K562 (cell line): ENCODE data around the gene KAZN. TPM values are rescaled to one million over a fixed set of nuclear protein-coding genes. Genes with fewer than 3 reads are reported as not detected.

Experiments used
- ATAC-seq: fragments of 200-7000 bp; cut with Tn5 transposase; 3 replicates; pipeline ENCODE4 v1.9.1; 2020; ENCODE audit warnings: moderate library complexity
- BruUV-seq: library from RNA; stranded (reverse); fragments of 400-500 nt; replicated peaks from 2 replicates; lab custom pipeline; 2021; lab: Mats Ljungman, UMichigan
- CTCF ChIA-PET: fragments of 300-600 bp; formaldehyde crosslinking; extraction: SDS; loops from one replicate; lab custom pipeline; 2021; ENCODE audit warnings: low intra/inter-chr PET ratio; lab: Yijun Ruan, JAX
- POLR2A ChIA-PET: fragments of 300-600, 350-650 bp; sonication (Branson Sonifier 250); formaldehyde crosslinking; extraction: SDS; loops from one replicate; lab custom pipeline; 2021; ENCODE audit warnings: antibody characterized with exemption, inconsistent platforms; lab: Yijun Ruan, JAX
- DNase-seq, 4 experiments: peaks; one replicate each; pipeline versions ENCODE4 v3.0.0 to v3.0.0-alpha.2; 2011 to 2018; ENCODE audit warnings: low spot score in 3 of 4, mixed read lengths in 3 of 4; ENCODE audit errors: extremely low read depth in 1 of 4
- FAIRE-seq: peaks from 2 replicates; lab custom pipeline; 2011; peaks lifted over from hg19 to GRCh38; lab: Jason Lieb, UNC
- H2AFZ ChIP-seq: 2 replicates; pipeline ENCODE4 v1.6.0; 2011; ENCODE audit warnings: low read depth, low read length, control low read depth, inconsistent platforms
- H3K27ac ChIP-seq: fragments of 200-600 bp; 3 replicates; pipeline ENCODE4 v1.8.0; 2011; ENCODE audit warnings: low read depth, mild to moderate bottlenecking, control low read depth, inconsistent platforms, low read length, moderate library complexity, mixed read lengths; ENCODE audit errors: extremely low read depth
- H3K27me3 ChIP-seq, 2 experiments: fragments of 300-600 bp in 1 of 2; 2 replicates in 1 of 2; 3 replicates in 1 of 2; pipeline versions ENCODE4 v1.6.0 to v1.8.0; 2011; ENCODE audit warnings: inconsistent platforms in 2 of 2, low read length in 2 of 2, mild to moderate bottlenecking in 1 of 2, mixed read lengths in 1 of 2, moderate library complexity in 1 of 2; ENCODE audit not compliant: control insufficient read depth in 2 of 2, insufficient read depth in 2 of 2
- H3K36me3 ChIP-seq: fragments of 300-600 bp; 3 replicates; pipeline ENCODE4 v1.8.0; 2011; ENCODE audit warnings: mild to moderate bottlenecking, low read length, inconsistent platforms; ENCODE audit not compliant: control insufficient read depth, insufficient read depth
- H3K4me1 ChIP-seq, 2 experiments: fragments of 200-600 bp in 1 of 2; replicated peaks in 1 of 2; 2 replicates in 1 of 2; 3 replicates in 1 of 2; pipeline versions ENCODE4 v1.5.1 to v1.8.0; 2011; ENCODE audit warnings: inconsistent platforms in 2 of 2, low read length in 2 of 2, mild to moderate bottlenecking in 1 of 2, mixed read lengths in 1 of 2, moderate library complexity in 1 of 2; ENCODE audit not compliant: control insufficient read depth in 2 of 2, insufficient read depth in 2 of 2
- H3K4me2 ChIP-seq: 2 replicates; pipeline ENCODE4 v1.6.1; 2011; ENCODE audit warnings: low read length, control low read depth, inconsistent platforms, mixed read lengths; ENCODE audit not compliant: insufficient read depth
- H3K4me3 ChIP-seq: fragments of 200-600 bp; sonication (generic), shearing (Covaris generic); 2 replicates; pipeline ENCODE4 v1.5.1; 2016; ENCODE audit warnings: control low read depth, inconsistent platforms
- H3K79me2 ChIP-seq: fragments of 200-600 bp; 3 replicates; pipeline ENCODE4 v1.8.0; 2011; ENCODE audit warnings: low read length, inconsistent platforms; ENCODE audit not compliant: control insufficient read depth, insufficient read depth
- H3K9ac ChIP-seq, 2 experiments: 2 replicates each; pipeline versions ENCODE4 v1.6.0 to v1.6.1; 2011; ENCODE audit warnings: low read depth in 2 of 2, low read length in 2 of 2, control low read depth in 1 of 2, inconsistent platforms in 1 of 2, mild to moderate bottlenecking in 1 of 2, mixed read lengths in 1 of 2; ENCODE audit not compliant: insufficient read depth in 1 of 2
- H3K9me1 ChIP-seq: one replicate; pipeline ENCODE4 v1.6.0; 2011; ENCODE audit warnings: inconsistent platforms, mild to moderate bottlenecking, low read length, moderate library complexity; ENCODE audit not compliant: control insufficient read depth, insufficient read depth
- H3K9me3 ChIP-seq: replicated peaks from 2 replicates; pipeline ENCODE4 v1.5.1; 2011; ENCODE audit warnings: low read depth, low read length, inconsistent platforms; ENCODE audit not compliant: control insufficient read depth, insufficient read depth
- H4K20me1 ChIP-seq: replicated peaks from 2 replicates; pipeline ENCODE4 v1.6.1; 2011; ENCODE audit warnings: low read length, inconsistent platforms, mixed read lengths; ENCODE audit not compliant: control insufficient read depth, insufficient read depth
- CEBPB ChIP-seq: fragments of 450-650 bp; IDR thresholded peaks from 2 replicates; pipeline ENCODE4 v1.6.1; 2016; ENCODE audit warnings: missing genetic modification characterization, missing compliant biosample characterization
- CEBPG ChIP-seq, 3 experiments: fragments of 200-800 bp in 1 of 3; sonication (Bioruptor generic) in 1 of 3; sonication (generic) in 1 of 3; formaldehyde crosslinking in 1 of 3; IDR thresholded peaks in 2 of 3; conservative IDR thresholded peaks in 1 of 3; 2 replicates each; pipeline versions ENCODE4 v1.6.1 to v1.8.0; 2016 to 2022; ENCODE audit warnings: missing compliant biosample characterization in 2 of 3, missing genetic modification characterization in 2 of 3, mild to moderate bottlenecking in 1 of 3, missing genetic modification reagents in 1 of 3
- NRF1 ChIP-seq, 2 experiments: fragments of 450-650 bp; IDR thresholded peaks in 1 of 2; conservative IDR thresholded peaks in 1 of 2; 2 replicates each; pipeline ENCODE4 v1.6.1; 2014; ENCODE audit warnings: mild to moderate bottlenecking in 2 of 2
- ZNF780A ChIP-seq: fragments of 250-450 bp; sonication (Bioruptor Pico); IDR thresholded peaks from 2 replicates; pipeline ENCODE4 v1.5.0; 2021; ENCODE audit warnings: mild to moderate bottlenecking
- WGBS: fragments of 100-300 bp; shearing (Covaris generic); methylation state at CpG from one replicate; pipeline ENCODE4 v1.1.6; 2016; ENCODE audit warnings: low coverage, mixed read lengths; ENCODE audit not compliant: insufficient coverage; ENCODE audit errors: missing lambda C conversion rate; 5-methylcytosine and 5-hydroxymethylcytosine counted together
- in situ Hi-C: fragments of 300-500 bp; cut with MboI; formaldehyde crosslinking; loops from 4 replicates; pipeline ENCODE4 v1.15.0; 2018; ENCODE audit warnings: inconsistent platforms, mixed read lengths
- intact Hi-C: fragments of 100-400 bp; cut with micrococcal nuclease; formaldehyde crosslinking; loops from 2 replicates; pipeline ENCODE4 v1.14.2; 2022
- polyA plus RNA-seq, 8 experiments: library from polyadenylated mRNA; depleted of rRNA in 4 of 8; stranded (reverse) in 5 of 8; unstranded in 3 of 8; fragments of >200 nt; fragmentation: Nextera tagmentation in 2 of 8; fragmentation: Illumina TruSeq in 1 of 8; extraction: Ambion mirVana in 2 of 8; extraction: Trizol in 1 of 8; gene quantifications; 2 replicates each; pipeline versions ENCODE4 v1.2.1 to v1.2.3, GENCODE V29; 2011 to 2014; ENCODE audit warnings: inconsistent platforms in 1 of 8, missing spikeins in 1 of 8
- total RNA-seq, 7 experiments: library from RNA; depleted of rRNA in 6 of 7; stranded (reverse); fragments of >200 nt in 6 of 7; fragmentation: Illumina TruSeq in 2 of 7; extraction: Trizol in 2 of 7; gene quantifications; 2 replicates each; pipeline versions ENCODE4 v1.2.1 to v1.2.3, GENCODE V29; 2011 to 2021; ENCODE audit warnings: low replicate concordance in 1 of 7
- TF ChIP-seq, protein P1 (sequence below), 2 experiments: fragments of 450-650 bp in 1 of 2; sonication (generic) in 1 of 2; formaldehyde crosslinking in 1 of 2; IDR thresholded peaks in 1 of 2; conservative IDR thresholded peaks in 1 of 2; 2 replicates each; pipeline versions ENCODE4 v1.6.1 to v1.8.1; 2016 to 2023; ENCODE audit warnings: mild to moderate bottlenecking in 2 of 2, moderate library complexity in 2 of 2, inconsistent platforms in 1 of 2, missing genetic modification reagents in 1 of 2
- TF ChIP-seq, protein P2 (sequence below): sonication (generic); formaldehyde crosslinking; IDR thresholded peaks from 2 replicates; pipeline ENCODE4 v1.8.0; 2022; ENCODE audit warnings: mild to moderate bottlenecking, missing genetic modification reagents

Gene KAZN
- total and polyA plus RNA-seq, 9 of the 15 experiments (the other 6 are each of a cell fraction or from before 2014, with no cell fraction given): 2.1 to 21.6 (median 5.4) TPM

DNA sequence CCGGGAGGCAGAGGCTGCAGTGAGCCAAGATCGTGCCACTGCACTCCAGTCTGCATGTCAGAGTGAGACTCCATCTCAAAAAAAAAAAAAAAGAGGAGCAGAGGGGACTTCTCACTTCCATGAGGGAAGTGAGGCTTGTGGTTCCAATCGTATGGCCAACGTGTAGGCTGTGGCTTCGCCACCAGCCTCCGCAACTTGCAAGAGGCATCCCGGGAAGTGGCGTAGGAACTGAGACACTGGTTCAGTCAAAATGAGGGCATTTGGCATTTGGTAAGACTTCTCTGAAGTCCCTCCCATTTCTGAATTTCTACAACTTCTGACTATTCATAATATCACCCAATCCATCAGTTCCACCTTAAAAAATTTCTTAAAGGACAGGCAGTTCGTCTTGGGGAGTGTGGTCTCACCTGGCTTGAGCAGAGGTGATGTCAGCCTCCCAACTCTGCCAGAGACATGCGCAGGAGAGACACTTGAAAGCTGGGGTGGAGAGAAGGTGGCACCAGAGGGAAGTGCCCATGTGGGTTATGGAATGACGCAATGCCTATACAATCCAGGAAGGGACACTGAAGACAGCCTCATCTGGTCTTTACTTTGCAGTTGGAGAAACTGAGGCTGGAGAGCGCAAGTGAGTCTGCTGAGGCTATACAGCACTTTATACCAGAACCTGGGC is 17.2 kb downstream of the KAZN start:
- ATAC-seq: no peak

More for the DNA sequence above, 17.2 kb downstream of the KAZN start:
- POLR2A ChIA-PET: no interaction called here
- Histone ChIP-seq H3K27ac (no peak overlapping the region), H3K27me3 (peaks cover 31 to 55% of the 10 kb centered on the region in 2 experiments), H3K9ac (no peak overlapping the region), H2AFZ (no peak overlapping the region), H4K20me1 (no peaks in the 10 kb centered on the region; the same call in 1 of the 2 replicates), H3K9me1 (no peaks in the 10 kb centered on the region), H3K4me3 (no peak overlapping the region), H3K36me3 (no peaks in the 10 kb centered on the region), H3K9me3 (no peaks in the 10 kb centered on the region), H3K79me2 (no peaks in the 10 kb centered on the region), H3K4me1 (no peaks in the 10 kb centered on the region), H3K4me2 (no peak overlapping the region)
- CTCF ChIA-PET: no interaction called here
- TF ChIP-seq NRF1 (conservative IDR thresholded peaks at IDR 0.05 in 1 of 2, IDR thresholded peaks at IDR 0.05 in 1 of 2) (peak; percentile 50 to 55), ZNF780A (CRISPR knock-in tag) (no peak), CEBPB (peak; percentile 24; the same call in 1 of the 2 replicates), CEBPG (CRISPR knock-in tag; IDR thresholded peaks at IDR 0.05) (no peak; the same call in 1 of the 2 replicates), CEBPG (tag; conservative IDR thresholded peaks at IDR 0.05 in 1 of 2, IDR thresholded peaks at IDR 0.05 in 1 of 2) (peak in 1 of 2 experiments; percentile 19; a peak in 1 of 4 replicates)
- TF ChIP-seq, protein P1, sequence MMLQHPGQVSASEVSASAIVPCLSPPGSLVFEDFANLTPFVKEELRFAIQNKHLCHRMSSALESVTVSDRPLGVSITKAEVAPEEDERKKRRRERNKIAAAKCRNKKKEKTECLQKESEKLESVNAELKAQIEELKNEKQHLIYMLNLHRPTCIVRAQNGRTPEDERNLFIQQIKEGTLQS (IDR thresholded peaks at IDR 0.05): peak; percentile 26; the same call in 1 of the 2 replicates
- TF ChIP-seq, protein P1 (CRISPR knock-in tag; conservative IDR thresholded peaks at IDR 0.05): no peak
- TF ChIP-seq, protein P2, sequence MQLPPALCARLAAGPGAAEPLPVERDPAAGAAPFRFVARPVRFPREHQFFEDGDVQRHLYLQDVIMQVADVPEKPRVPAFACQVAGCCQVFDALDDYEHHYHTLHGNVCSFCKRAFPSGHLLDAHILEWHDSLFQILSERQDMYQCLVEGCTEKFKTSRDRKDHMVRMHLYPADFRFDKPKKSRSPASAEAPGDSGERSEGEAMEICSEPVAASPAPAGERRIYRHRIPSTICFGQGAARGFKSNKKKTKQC (CRISPR knock-in tag): no peak
- in situ Hi-C loops: no loop called here
- no peak for DNase-seq
- BruUV-seq: no TSS peak
- 4% methylated on average over 12 of the region's 12 CpGs for WGBS
- intact Hi-C loops: no loop called here
- no peak for FAIRE-seq
